ENCODE measurements around the gene CSNK1G1.

Gene CSNK1G1

GRCh38 chr15:64310036-64310435 is 45.9 kb downstream of the CSNK1G1 start:
- Histone ChIP-seq H3K4me1 (ENCODE audit: low read length) (no peaks in the 10 kb centered on the region), H3K9me3 (ENCODE audit: insufficient read depth, low read length) (no peaks in the 10 kb centered on the region), H3K27me3 (ENCODE audit: low read depth, low read length) (no peaks in the 10 kb centered on the region), H3K9ac (ENCODE audit: low read length) (no peak overlapping the region), H3K4me3 (ENCODE audit: low read length) (no peak overlapping the region), H3K27ac (ENCODE audit: low read length) (no peak overlapping the region), H3K4me2 (ENCODE audit: low read length) (no peak overlapping the region), H2AFZ (ENCODE audit: low read depth, low read length) (no peak overlapping the region), H3K79me2 (ENCODE audit: low read length) (peaks cover 3% of the 10 kb centered on the region; the same call in 1 of the 2 replicates), H3K36me3 (replicated peaks; ENCODE audit: low read depth, low read length) (no peaks in the 10 kb centered on the region), H4K20me1 (ENCODE audit: insufficient read depth, low read length) (no peaks in the 10 kb centered on the region)
- TF ChIP-seq CTCF (IDR thresholded peaks at IDR 0.05; ENCODE audit: low read depth, low read length) (no peak), EZH2phosphoT487 (IDR thresholded peaks at IDR 0.05; ENCODE audit: low read depth) (no peak)

GRCh38 chr15:64305261-64305660 is 50.7 kb downstream of the CSNK1G1 start:
- H3K4me1 ChIP-seq (ENCODE audit: low read length): no peaks in the 10 kb centered on the region
- H3K9ac ChIP-seq (ENCODE audit: low read length): no peak overlapping the region
- no peaks in the 10 kb centered on the region for H3K9me3 ChIP-seq (ENCODE audit: insufficient read depth, low read length)
- H3K27ac ChIP-seq (ENCODE audit: low read length): no peak overlapping the region
- H3K36me3 ChIP-seq (replicated peaks; ENCODE audit: low read depth, low read length): peaks cover 2% of the 10 kb centered on the region
- no peak overlapping the region for H3K4me3 ChIP-seq (ENCODE audit: low read length)
- H3K79me2 ChIP-seq (ENCODE audit: low read length): no peaks in the 10 kb centered on the region
- no peaks in the 10 kb centered on the region for H4K20me1 ChIP-seq (ENCODE audit: insufficient read depth, low read length)
- no peak overlapping the region for H3K4me2 ChIP-seq (ENCODE audit: low read length)
- no peak for TF ChIP-seq CTCF (IDR thresholded peaks at IDR 0.05; ENCODE audit: low read depth, low read length)
- no peak for TF ChIP-seq EZH2phosphoT487 (IDR thresholded peaks at IDR 0.05; ENCODE audit: low read depth)
- H3K27me3 ChIP-seq (ENCODE audit: low read depth, low read length): no peaks in the 10 kb centered on the region
- H2AFZ ChIP-seq (ENCODE audit: low read depth, low read length): no peak overlapping the region

- Histone ChIP-seq H3K4me3 (ENCODE audit: low read length) (no peak overlapping the region), H3K4me2 (ENCODE audit: low read length) (no peak overlapping the region), H2AFZ (ENCODE audit: low read depth, low read length) (no peak overlapping the region), H3K36me3 (replicated peaks; ENCODE audit: low read depth, low read length) (no peaks in the 10 kb centered on the region), H3K9ac (ENCODE audit: low read length) (no peak overlapping the region), H3K27me3 (ENCODE audit: low read depth, low read length) (no peaks in the 10 kb centered on the region), H3K27ac (ENCODE audit: low read length) (no peak overlapping the region), H3K9me3 (ENCODE audit: insufficient read depth, low read length) (no peaks in the 10 kb centered on the region), H4K20me1 (ENCODE audit: insufficient read depth, low read length) (peaks cover 5% of the 10 kb centered on the region; the same call in 1 of the 2 replicates), H3K4me1 (ENCODE audit: low read length) (no peaks in the 10 kb centered on the region), H3K79me2 (ENCODE audit: low read length) (peaks cover 9% of the 10 kb centered on the region; the same call in 1 of the 2 replicates)
- TF ChIP-seq EZH2phosphoT487 (IDR thresholded peaks at IDR 0.05; ENCODE audit: low read depth) (no peak), CTCF (IDR thresholded peaks at IDR 0.05; ENCODE audit: low read depth, low read length) (no peak)
These were observed 66.4 kb downstream of the CSNK1G1 start for GRCh38 chr15:64289550-64289949.

- Histone ChIP-seq H3K4me1 (ENCODE audit: low read length) (no peaks in the 10 kb centered on the region), H3K36me3 (replicated peaks; ENCODE audit: low read depth, low read length) (no peaks in the 10 kb centered on the region), H3K27me3 (ENCODE audit: low read depth, low read length) (no peaks in the 10 kb centered on the region), H4K20me1 (ENCODE audit: insufficient read depth, low read length) (peaks cover 5% of the 10 kb centered on the region; the same call in 1 of the 2 replicates), H3K27ac (ENCODE audit: low read length) (no peak overlapping the region), H3K79me2 (ENCODE audit: low read length) (peaks cover 11% of the 10 kb centered on the region; the same call in 1 of the 2 replicates), H3K4me3 (ENCODE audit: low read length) (no peak overlapping the region), H3K9me3 (ENCODE audit: insufficient read depth, low read length) (no peaks in the 10 kb centered on the region), H3K4me2 (ENCODE audit: low read length) (no peak overlapping the region), H2AFZ (ENCODE audit: low read depth, low read length) (no peak overlapping the region), H3K9ac (ENCODE audit: low read length) (no peak overlapping the region)
- TF ChIP-seq CTCF (IDR thresholded peaks at IDR 0.05; ENCODE audit: low read depth, low read length): no peak
- TF ChIP-seq EZH2phosphoT487 (IDR thresholded peaks at IDR 0.05; ENCODE audit: low read depth): no peak
These were observed 67.0 kb downstream of the CSNK1G1 start for GRCh38 chr15:64288999-64289398.

Data from OCI-LY3 (cell line).